T-helper 1 cell treated with Interleukin-12 subunit alpha and Interleukin-12 subunit beta and Interleukin-4 antibody, amounts not matched to agents 30 ng/mL and 1 ng/mL, for 36 hours (primary cell): Measurements from ENCODE around the gene ADAP2. TPM values are rescaled to one million over a fixed set of nuclear protein-coding genes. Genes with fewer than 3 reads are reported as not detected.
"Not testable (repeated sequence)": the region's sequence is repeated elsewhere in the genome, so short reads cannot be mapped to it uniquely, and the experiment has no call there.

ENCODE experiments used
- intact Hi-C: fragments of 100-400 bp; cut with micrococcal nuclease; formaldehyde crosslinking; loops from one replicate; pipeline ENCODE4 v1.15.1; 2024
- total RNA-seq: library from RNA; stranded (reverse); gene quantifications from 2 replicates; pipeline ENCODE4 v1.2.3, GENCODE V29; 2022

The ADAP2 gene, protein sequence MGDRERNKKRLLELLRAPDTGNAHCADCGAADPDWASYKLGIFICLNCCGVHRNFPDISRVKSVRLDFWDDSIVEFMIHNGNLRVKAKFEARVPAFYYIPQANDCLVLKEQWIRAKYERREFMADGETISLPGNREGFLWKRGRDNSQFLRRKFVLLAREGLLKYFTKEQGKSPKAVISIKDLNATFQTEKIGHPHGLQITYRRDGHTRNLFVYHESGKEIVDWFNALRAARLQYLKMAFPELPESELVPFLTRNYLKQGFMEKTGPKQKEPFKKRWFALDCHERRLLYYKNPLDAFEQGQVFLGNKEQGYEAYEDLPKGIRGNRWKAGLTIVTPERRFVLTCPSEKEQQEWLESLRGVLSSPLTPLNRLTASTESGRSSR
- total RNA-seq = 0.59 and 1.2 TPM in 2 replicates

DNA sequence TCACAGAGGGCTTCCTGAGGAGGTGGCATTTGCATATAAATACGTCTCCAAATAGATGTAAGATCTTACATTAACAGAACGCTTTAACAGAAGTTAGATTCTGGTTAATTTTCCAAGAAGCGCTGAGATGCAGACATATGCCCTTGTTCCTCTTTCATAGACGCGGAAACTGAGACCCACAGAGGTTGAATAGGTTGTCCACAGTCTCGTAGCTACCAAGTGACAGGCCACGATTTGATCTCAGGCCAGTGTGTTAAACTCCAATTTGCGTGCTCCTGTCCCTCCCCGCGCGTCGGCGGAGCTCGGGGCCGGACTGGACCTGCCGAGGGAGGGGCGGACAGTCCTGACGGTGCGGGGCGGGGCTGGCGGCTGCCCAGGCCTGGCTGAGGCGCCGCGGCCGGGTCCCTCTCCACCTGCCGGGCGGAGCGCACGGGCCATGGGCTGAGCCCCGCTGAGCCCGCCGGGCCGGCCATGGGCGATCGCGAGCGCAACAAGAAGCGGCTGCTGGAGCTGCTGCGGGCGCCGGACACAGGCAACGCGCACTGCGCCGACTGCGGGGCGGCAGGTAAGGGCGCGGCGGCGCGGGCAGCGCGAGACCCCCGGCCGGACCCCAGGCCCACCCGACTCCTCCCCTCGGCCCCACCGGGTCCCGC is at the start of gene ADAP2:
ADAP2 (plus strand) TSS at position 402 of the 653 bp plus-strand sequence; CDS start at position 472, 70 bp downstream.
- intact Hi-C loops = no loop called here

DNA sequence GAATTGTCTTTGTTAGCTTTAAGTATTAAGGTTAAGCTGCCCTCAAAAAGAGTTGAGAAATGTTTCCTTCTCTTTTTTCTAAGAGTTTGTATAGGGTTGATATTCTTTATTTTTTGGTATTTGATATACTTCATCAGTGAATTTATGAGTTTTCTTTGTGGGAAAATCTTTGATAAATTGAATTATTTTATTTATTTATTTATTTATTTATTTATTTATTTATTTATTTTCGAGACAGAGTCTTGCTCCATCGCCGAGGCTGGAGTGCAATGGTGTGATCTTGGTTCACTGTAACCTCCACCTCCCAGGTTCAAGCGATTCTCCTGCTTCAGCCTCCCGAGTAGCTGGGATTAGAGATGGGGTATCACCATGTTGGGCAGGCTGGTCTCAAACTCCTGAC is 35.6 kb upstream of the ADAP2 start:
- intact Hi-C loops = no loop called here

DNA sequence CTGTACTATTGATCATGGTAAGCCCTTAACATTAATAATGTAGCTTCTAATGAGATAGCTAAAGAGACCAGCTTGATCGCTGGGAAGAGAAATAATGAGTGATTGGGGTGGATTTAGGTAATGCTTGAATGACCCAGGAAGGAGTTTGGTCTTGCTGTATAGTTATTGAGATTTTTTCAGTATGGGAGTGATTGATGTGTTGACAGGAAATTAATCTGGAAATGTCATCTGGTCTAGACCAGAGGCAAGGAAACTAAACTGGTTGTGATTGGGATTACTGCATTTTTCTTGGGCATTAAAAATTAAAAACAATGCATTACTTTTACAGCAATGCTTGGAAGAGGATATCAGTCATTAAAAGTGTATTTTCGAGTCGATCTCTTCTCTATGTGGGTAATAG is 27.5 kb upstream of the ADAP2 start:
- intact Hi-C loops = no loop called here

DNA sequence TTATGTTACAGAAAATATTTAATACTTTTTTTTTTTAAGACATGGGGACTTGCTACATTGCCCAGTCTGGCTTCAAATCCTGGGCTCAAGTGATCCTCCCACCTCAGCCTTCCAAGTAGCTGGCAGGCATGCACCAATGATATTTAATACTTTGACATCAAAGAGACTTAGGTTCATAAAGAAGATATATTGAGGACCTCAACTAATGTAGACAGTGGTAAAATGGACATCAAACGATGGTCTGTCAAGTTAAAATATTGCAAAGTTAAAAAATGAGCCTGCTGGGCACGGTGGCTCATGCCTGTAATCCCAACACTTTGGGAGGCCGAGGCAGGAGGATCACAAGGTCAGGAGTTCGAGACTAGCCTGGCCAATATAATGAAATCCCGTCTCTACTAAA is 24.4 kb upstream of the ADAP2 start:
- intact Hi-C loops = no loop called here

DNA sequence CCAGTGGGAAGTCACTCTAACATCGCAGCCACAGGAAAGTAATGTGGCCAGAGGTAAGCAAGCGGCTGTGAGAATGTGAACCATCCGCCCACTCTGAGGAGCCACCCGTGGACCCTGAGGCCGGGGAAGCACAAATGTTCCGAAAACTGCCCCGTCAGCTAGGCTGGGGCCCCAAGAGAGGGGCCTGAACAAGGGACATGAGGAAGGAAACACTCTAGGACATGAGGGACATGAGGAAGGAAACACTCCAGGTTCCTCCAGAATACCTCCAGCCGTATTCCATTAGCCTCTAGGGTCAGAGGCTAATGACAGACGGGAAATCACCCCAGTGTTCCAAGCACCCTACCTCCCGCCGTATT is 16.0 kb upstream of the ADAP2 start:
- intact Hi-C loops = loop anchor here (1.0 to 10.0 kb wide), 8 partner anchors 65 to 996 kb away; partner anchors contain the start of genes EVI2B, NF1 and UTP6

DNA sequence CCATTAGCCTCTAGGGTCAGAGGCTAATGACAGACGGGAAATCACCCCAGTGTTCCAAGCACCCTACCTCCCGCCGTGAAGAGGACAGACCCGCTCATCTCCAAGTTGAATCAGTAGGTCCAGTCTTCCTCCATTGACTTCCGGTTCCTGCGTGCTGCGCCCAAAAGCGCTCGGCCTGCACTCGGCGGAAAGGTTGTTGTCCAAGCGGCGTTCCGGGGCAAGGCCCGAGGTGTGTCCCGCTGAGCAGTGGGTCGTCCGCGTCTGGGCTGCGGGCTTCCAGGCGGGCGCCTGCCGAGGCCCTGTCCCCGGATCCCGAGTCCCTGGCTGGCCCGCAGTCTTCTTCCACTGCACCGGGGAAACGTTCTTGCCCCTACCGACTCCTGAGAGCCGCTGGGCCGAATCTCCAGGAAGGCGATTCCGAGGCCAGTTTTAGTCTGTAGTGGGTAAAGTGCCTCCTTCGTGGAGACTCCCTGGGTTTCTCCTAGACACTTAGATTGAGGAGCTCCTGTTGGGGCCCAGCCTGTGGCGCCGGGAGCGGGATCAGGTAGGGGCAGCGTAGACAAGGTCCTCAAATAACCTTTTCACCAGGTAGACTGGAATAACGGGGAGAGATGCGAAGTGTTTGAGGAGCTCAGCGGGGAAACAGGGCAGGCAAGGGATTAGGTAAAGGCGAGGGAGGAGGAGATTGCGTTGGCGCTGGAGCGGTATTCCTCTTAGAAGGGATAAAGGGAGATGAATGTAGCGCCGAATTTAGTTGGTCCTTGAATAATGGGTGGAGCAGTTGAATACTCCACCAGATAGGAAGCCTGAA is 15.4 kb upstream of the ADAP2 start, which contains the start of gene TEFM:
TEFM (minus strand) TSS at position 138 of the 811 bp plus-strand sequence; CDS start at position 98, 40 bp downstream.
- intact Hi-C loops = loop anchor here (1.0 to 10.0 kb wide), 8 partner anchors 64 to 995 kb away; partner anchors contain the start of genes EVI2B, NF1 and UTP6

DNA sequence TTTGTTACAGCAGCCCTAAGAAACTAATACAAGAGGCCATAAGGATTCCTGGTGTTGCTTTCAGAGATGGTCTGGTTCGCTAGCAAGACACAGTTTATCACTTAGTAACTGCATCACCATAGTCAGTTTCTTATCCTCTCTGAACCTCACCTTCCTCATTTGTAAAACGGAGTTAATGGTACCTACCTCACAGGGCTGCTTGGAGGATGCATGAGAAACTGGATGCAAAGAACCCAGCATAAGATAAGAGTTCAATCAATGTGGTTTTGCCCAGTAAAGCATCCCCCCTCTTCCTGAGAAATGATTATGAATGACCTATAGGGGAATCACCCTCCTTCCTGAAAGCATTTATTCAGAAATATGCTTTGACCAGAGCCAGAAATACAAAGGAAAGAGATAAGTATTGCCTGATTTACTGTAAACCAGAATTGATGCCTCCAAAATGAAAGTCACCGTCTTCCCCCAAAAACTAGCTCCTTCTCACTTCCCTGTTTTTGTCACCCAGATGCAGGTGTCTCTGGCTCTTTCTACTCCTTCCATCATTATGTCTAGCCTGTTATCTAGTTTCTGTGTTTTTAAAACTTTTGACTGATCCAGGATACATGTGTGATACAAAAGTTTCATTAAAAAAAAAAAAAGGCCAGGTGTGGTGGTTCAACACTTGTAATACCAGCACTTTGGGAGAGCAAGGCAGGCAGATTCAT is 12.9 kb upstream of the ADAP2 start:
- intact Hi-C loops = loop anchor here (5.0 to 10.0 kb wide), 2 partner anchors 156 to 403 kb away; partner anchors contain the start of gene EVI2B

DNA sequence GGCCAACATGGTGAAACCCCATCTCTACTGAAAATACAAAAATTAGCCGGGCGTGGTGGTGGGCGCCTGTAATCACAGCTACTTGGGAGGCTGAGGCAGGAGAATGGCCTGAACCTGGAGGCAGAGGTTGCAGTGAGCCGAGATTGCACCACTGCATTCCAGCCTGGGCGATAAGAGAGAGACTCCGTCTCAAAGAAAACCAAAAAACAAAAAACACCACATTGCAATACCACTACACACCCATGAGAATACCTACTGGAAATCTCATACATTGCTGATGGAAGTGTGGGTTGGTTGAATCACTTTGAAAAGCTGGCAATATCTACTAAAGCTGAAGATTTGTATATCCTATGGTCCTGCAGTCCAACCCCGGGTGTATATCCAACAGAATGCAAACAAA is 11.6 kb upstream of the ADAP2 start:
- intact Hi-C loops = not testable (repeated sequence)

DNA sequence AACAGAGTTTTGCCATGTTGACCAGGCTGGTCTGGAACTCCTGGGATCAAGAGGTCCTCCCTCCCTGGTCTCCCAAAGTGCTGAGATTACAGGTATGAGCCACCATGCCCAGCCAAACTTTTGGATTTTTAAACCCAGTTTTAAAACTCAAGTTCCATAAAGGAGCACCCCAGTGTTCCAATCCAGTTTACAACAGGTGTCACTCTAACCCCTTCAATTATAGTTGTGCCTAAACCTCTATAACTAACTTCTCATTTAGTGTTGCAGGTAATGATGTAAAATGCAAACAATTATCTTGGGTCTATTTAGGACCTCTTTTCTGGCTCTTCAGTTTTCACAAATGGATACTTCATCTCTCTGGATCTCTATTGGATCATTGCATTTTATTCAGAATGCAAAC is 7.8 kb upstream of the ADAP2 start:
- intact Hi-C loops = no loop called here

DNA sequence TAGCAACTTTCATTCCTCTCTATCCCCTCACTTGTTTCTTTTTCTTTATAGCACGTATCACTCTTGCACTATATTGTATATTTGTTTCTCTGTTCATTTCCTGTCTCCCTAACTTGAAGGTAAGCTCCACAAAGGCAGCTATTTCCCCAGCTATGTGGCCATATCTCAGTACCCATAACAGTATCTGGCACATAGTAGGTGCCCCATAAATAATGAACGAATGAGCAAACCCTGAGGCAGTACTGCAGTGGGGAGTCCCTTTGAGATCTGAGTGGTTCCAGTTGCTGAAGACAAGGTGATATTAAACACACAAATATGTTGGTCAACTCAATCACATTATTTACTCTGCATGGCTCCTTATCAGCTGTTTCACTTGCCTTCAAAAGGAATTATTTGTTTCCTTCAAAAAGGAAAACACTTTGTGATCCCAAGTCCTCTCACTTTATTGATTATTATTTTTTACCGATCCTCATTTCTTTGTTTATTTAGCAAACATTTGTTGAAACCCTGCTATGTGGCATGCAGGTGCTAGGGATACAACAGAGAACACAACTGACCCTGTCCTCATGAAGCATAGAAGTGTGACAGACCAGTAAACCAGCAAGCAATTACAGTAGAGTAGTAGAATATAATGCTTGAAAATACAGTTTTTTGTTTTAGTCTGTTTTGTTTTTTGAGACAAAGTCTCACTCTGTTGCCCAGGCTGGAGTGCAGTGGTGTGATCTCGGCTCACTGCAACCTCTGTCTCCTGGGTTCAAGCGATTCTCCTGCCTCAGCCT is 5.7 kb upstream of the ADAP2 start:
- intact Hi-C loops = no loop called here

DNA sequence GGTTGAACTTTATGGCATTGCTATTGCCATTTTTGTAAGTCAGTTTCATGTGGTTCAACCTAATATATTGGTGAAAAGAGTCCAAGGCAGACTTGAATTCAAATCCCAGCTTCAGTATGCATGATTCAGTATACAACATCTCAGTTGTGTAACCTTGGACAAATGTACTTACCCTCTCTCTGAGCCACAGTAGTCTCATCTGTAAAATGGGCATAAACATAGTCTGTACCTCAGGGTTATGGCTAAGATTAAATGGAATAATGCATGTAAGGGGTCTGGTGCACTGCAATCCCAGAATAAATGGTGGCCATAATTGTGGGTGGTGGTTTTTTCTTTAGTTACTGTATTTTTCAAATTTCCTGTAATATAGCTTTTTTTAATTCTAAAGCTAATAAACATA is 4.7 kb upstream of the ADAP2 start:
- intact Hi-C loops = no loop called here

DNA sequence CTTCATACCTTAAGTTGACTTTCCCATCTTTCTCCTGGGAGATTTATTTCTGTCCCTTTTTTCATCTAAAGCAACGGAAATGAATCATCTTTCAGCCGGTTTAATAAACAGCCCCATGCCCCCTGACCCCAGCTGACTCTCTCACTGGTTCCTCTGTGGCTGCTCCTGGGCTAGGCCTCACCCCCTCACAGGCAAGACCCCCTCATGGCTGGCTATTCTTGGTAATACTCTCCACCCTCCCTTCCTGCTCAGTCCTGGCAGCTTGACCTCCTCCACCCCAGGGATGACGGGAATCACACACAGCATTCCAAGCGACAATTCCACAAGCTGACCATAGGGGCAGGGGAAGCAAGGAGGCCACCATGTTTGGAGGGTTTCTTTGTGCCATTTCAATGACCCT is 1.5 kb upstream of the ADAP2 start:
- intact Hi-C loops = no loop called here

DNA sequence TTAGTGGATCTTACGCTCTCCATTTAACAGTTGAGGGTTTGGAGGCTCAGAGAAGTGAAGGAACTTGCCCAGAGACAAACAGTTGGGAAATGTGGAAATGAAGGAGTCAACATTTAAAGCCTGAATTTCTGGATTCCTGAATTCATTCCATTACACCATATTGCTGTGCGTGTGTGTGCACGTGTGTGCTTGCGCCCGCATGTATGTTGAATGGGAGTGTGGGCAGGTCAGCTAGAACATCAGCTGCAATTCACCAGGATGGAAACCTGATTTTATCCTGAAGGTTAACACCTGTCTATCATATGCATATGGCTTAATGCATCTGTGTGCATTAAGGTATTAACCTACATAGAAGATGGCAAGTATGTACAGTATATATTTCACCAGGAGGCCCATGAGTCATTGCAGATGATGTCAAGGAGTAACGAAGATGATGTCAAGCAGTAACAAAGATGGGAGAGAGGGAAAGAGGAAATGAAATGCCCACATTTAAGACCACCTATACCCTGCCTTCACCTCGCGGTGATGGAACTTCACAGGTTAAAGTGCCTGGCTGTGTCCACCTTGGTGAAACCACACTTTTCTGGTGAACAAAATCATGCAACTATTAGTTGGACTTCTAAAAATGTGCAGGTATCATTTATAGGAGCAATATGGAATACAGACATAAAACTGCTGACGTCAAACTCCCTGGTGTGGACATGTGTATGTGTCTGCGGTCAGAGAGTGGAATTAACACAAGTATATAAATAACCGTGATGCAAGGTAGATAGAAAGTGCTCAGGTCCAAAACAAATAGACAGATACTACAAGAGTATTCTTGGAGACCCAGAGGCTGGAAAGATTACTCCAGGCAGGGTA is 832 bp upstream of the ADAP2 start:
- intact Hi-C loops = no loop called here

DNA sequence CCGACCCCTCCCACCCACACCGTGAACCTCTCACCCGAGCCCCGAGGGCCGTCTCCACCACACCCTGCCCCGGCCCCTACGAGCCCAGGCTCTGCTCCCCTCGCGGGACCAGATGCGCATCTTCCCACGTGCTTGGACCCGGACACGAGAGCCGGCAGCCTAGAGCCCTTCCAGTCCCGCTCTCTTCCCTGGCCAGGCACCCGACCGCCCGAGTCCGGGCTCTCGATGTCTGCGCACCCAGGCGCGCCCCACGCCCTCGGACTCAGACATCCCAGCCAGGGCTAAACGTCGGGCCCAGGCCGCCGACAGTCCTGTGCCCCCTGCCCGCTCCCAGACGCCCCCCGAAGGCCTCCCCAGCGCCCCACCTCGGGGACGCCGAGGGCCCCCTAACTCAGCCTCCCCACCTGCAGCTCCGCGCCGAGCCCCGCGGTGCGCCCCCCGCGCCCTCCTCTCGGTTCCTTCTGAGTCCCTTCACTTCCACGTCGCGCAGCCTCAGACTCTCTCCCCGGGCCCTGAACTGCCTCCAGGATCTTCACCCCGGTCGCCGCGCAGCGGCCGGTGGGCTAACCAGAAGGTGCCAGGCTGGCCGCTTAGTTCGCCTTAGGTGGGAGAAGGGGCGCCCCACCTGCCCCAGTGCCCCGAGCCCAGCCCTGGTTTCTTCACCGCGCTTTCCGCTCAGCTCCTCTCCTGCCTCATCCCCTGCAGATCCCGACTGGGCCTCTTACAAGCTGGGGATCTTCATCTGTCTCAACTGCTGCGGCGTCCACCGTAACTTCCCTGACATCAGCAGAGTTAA is 688 bp downstream of the ADAP2 start:
- intact Hi-C loops = no loop called here

DNA sequence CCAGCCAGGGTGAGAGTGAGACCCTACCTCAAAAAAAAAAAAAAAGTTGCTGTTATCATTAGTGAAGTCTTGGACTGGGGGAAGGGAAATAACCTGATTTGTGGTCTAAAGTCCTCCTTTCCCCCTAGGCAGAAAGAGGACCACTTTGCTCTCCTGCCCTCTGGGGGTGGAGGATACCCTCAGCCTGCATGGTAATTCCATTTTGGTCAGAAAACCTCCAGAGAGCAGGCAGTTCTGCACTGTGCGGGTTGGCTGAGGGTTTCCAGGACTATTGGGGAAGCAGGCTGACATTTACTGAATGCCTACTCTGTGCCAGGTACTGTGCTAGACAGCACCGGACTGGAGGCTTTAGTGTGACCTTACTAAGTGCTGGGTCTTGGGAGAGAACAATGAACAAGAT is 2.6 kb downstream of the ADAP2 start:
- intact Hi-C loops = no loop called here

DNA sequence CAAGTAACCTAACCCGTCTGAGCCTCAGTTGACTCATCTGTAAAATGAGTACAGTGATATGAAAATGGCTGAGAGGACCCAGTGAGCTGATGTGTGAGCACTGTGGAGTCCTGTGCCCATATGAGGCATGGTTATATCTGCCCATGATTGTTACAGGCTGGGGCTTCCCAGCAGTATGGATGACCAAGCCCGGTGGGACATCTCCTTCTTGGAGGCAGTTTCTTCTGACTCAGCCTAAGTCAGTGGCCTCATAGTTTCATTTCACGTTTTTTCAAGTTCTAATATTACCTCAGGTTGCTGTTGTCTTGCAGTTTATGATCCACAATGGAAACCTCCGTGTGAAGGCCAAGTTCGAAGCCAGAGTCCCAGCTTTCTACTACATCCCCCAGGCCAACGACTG is 4.8 kb downstream of the ADAP2 start:
- intact Hi-C loops = no loop called here

DNA sequence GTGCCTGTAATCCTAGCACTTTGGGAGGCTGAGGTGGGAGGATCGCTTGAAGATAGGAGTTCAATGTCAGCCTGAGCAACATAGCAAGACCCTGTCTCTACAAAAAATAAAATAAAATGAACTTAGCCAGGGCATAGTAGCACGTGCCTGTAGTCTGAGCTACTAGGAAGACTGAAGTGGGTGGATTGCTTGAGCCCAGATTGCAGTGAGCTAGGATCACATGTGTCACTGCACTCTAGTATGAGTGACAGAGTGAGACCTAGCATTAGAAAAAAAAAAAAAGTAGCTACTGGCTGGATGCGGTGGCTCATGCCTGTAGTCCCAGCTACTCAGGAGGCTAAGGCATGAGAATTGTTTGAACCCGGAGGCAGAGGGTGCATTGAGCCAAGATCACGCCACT is 6.0 kb downstream of the ADAP2 start:
- intact Hi-C loops = no loop called here

DNA sequence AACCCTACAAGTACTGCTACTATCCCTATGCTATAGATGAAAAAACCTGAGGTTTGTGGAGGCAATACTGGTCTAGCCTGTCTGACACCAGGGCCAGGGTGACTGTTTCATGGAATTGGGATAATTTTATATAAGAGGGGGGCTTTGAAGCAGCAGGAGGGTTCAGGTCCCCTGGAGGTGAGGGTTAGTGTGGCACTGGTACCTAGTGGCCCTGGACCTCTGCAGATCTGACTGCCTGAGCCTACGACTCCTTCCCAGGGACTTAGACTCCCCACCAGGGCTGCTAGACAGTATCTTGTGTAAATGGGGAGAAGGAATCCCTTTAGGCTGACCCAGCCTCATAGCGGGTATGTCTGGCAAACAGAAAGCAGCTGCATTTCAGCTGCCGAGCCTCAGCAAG is 6.8 kb downstream of the ADAP2 start:
- intact Hi-C loops = no loop called here
